Suprapubic skin (tissue), 4 donors: ENCODE results near the gene LOX.

Experiments
- CTCF ChIP-seq, 2 donors: fragments of 200-600 bp in 1 of 2; fragments of 450-650 bp in 1 of 2; sonication (generic) in 1 of 2; IDR thresholded peaks; one replicate each; pipeline ENCODE4 v1.5.1; 2016 to 2019; ENCODE audit warnings: antibody characterized with exemption in 2 of 2, mild to moderate bottlenecking in 1 of 2, moderate library complexity in 1 of 2
- EP300 ChIP-seq: sonication (generic); formaldehyde crosslinking; IDR thresholded peaks from one replicate; pipeline ENCODE4 v1.6.1; 2017; ENCODE audit warnings: antibody characterized with exemption
- POLR2A ChIP-seq, 2 donors: fragments of 450-650 bp; IDR thresholded peaks; one replicate each; pipeline ENCODE4 v1.6.1; 2017; ENCODE audit warnings: antibody characterized with exemption in 2 of 2, mild to moderate bottlenecking in 2 of 2, moderate library complexity in 2 of 2
- POLR2AphosphoS5 ChIP-seq, 3 donors: sonication (generic); formaldehyde crosslinking; IDR thresholded peaks; one replicate each; pipeline ENCODE4 v1.6.1; 2017; ENCODE audit warnings: antibody characterized with exemption in 3 of 3

- no peak for TF ChIP-seq POLR2A (IDR thresholded peaks at IDR 0.05)
- TF ChIP-seq POLR2AphosphoS5 (IDR thresholded peaks at IDR 0.05): no peak
- TF ChIP-seq CTCF (IDR thresholded peaks at IDR 0.05): no peak
- no peak for TF ChIP-seq EP300
Measured at GRCh38 chr5:122089096-122090013, 11.3 kb upstream of the LOX start.
